HepG2 (cell line): ENCODE data around the gene RER1. TPM values are rescaled to one million over a fixed set of nuclear protein-coding genes. Genes with fewer than 3 reads are reported as not detected.
A peak's percentile ranks its signal among the peaks of the same experiment; 100 is the strongest.

Experiments used
- ATAC-seq: fragments of 200-7000 bp; cut with Tn5 transposase; 3 replicates; pipeline ENCODE4 v1.9.1; 2020; ENCODE audit warnings: mild to moderate bottlenecking, moderate library complexity
- BruUV-seq: library from RNA; stranded (reverse); fragments of 400-500 nt; replicated peaks from 2 replicates; lab custom pipeline; 2021; lab: Mats Ljungman, UMichigan
- CTCF ChIA-PET: fragments of 300-600 bp; formaldehyde crosslinking; extraction: SDS; loops from one replicate; lab custom pipeline; 2021; ENCODE audit warnings: low total read pairs, inconsistent platforms, low intra/inter-chr PET ratio; lab: Yijun Ruan, JAX
- POLR2A ChIA-PET: fragments of 350-600 bp; sonication (Branson Sonifier 250); formaldehyde crosslinking; loops from one replicate; lab custom pipeline; 2020; ENCODE audit warnings: antibody characterized with exemption, inconsistent platforms; lab: Yijun Ruan, JAX
- DNase-seq: peaks from one replicate; pipeline ENCODE4 v3.0.0-alpha.2; 2015; ENCODE audit warnings: low spot score
- FAIRE-seq: peaks from 3 replicates; lab custom pipeline; 2011; peaks lifted over from hg19 to GRCh38; lab: Jason Lieb, UNC
- H2AFZ ChIP-seq: one replicate; pipeline ENCODE4 v1.6.1; 2011; ENCODE audit warnings: low read length, inconsistent platforms
- H3K27ac ChIP-seq: fragments of 300-600 bp; 3 replicates; pipeline ENCODE4 v1.8.0; 2011; ENCODE audit warnings: mixed run types, mild to moderate bottlenecking, mixed read lengths, low read length, inconsistent platforms; ENCODE audit not compliant: insufficient read depth; ENCODE audit errors: extremely low read length
- H3K27me3 ChIP-seq, 2 experiments: fragments of 200-600 bp in 1 of 2; 2 replicates in 1 of 2; 3 replicates in 1 of 2; pipeline versions ENCODE4 v1.6.0 to v1.8.0; 2011; ENCODE audit warnings: low read length in 2 of 2, mild to moderate bottlenecking in 2 of 2, moderate library complexity in 2 of 2, inconsistent platforms in 1 of 2; ENCODE audit not compliant: insufficient read depth in 2 of 2, control insufficient read depth in 1 of 2
- H3K36me3 ChIP-seq, 2 experiments: fragments of 200-600 bp in 1 of 2; replicated peaks in 1 of 2; 2 replicates in 1 of 2; 3 replicates in 1 of 2; pipeline versions ENCODE4 v1.5.1 to v1.8.0; 2011; ENCODE audit warnings: low read length in 2 of 2, inconsistent platforms in 1 of 2; ENCODE audit not compliant: insufficient read depth in 2 of 2, control insufficient read depth in 1 of 2
- H3K4me1 ChIP-seq: 2 replicates; pipeline ENCODE4 v1.5.1; 2012; ENCODE audit warnings: low read length, inconsistent platforms; ENCODE audit not compliant: insufficient read depth
- H3K4me2 ChIP-seq: 2 replicates; pipeline ENCODE4 v1.6.0; 2011; ENCODE audit warnings: low read depth, low read length, inconsistent platforms
- H3K4me3 ChIP-seq, 3 experiments: fragments of 200-600 bp in 1 of 3; sonication (generic), shearing (Covaris generic) in 1 of 3; replicated peaks in 1 of 3; 2 replicates each; pipeline ENCODE4 v1.5.1; 2011 to 2016; ENCODE audit warnings: low read length in 3 of 3, inconsistent platforms in 2 of 3, low read depth in 2 of 3, mild to moderate bottlenecking in 2 of 3, control low read depth in 1 of 3, mixed read lengths in 1 of 3; ENCODE audit not compliant: insufficient read depth in 1 of 3
- H3K79me2 ChIP-seq: one replicate; pipeline ENCODE4 v1.6.1; 2011; ENCODE audit warnings: low read length, inconsistent platforms; ENCODE audit not compliant: insufficient read depth
- H3K9ac ChIP-seq: 2 replicates; pipeline ENCODE4 v1.6.0; 2011; ENCODE audit warnings: mild to moderate bottlenecking, low read depth, low read length, inconsistent platforms; ENCODE audit not compliant: insufficient read depth
- H3K9me3 ChIP-seq: 2 replicates; pipeline ENCODE4 v1.5.1; 2012; ENCODE audit warnings: mild to moderate bottlenecking, low read length
- H4K20me1 ChIP-seq: 2 replicates; pipeline ENCODE4 v1.6.0; 2011; ENCODE audit warnings: inconsistent platforms, mild to moderate bottlenecking, low read length, moderate library complexity; ENCODE audit not compliant: insufficient read depth
- AGO2 ChIP-seq: fragments of 200-400 bp; formaldehyde crosslinking; optimal IDR thresholded peaks from 2 replicates; pipeline ENCODE3; 2017; ENCODE audit warnings: mild to moderate bottlenecking, low read depth, low read length, moderate library complexity
- HNF1B ChIP-seq: sonication (generic); formaldehyde crosslinking; IDR thresholded peaks from 2 replicates; pipeline ENCODE4 v1.5.1; 2020; ENCODE audit warnings: mild to moderate bottlenecking, moderate library complexity, missing genetic modification reagents
- ZBTB40 ChIP-seq, 2 experiments: fragments of 450-650 bp in 1 of 2; sonication (generic) in 1 of 2; formaldehyde crosslinking in 1 of 2; IDR thresholded peaks; 2 replicates each; pipeline versions ENCODE4 v1.6.1 to v1.8.0; 2016 to 2022; ENCODE audit warnings: antibody characterized with exemption in 1 of 2, mild to moderate bottlenecking in 1 of 2, missing genetic modification reagents in 1 of 2
- ZNF782 ChIP-seq: sonication (generic); formaldehyde crosslinking; IDR thresholded peaks from 2 replicates; pipeline ENCODE4 v1.4.0; 2020; ENCODE audit warnings: missing genetic modification reagents, mild to moderate bottlenecking, borderline replicate concordance
- WGBS: methylation state at CpG from one replicate; pipeline ENCODE4 v1.1.6; 2017; ENCODE audit warnings: low lambda C conversion rate; 5-methylcytosine and 5-hydroxymethylcytosine counted together
- in situ Hi-C: cut with HindIII; loops from 2 replicates; pipeline ENCODE4 v1.10.0; 2017; ENCODE audit warnings: low pct_unique_long_range_greater_than_20kb; ENCODE audit not compliant: extremely low pct_ligation_motif_present
- intact Hi-C: fragments of 100-400 bp; cut with micrococcal nuclease; formaldehyde crosslinking; loops from one replicate; pipeline ENCODE4 v1.10.0; 2022; ENCODE audit not compliant: unreplicated experiment
- polyA plus RNA-seq, 8 experiments: library from polyadenylated mRNA; depleted of rRNA in 3 of 8; stranded (reverse) in 7 of 8; unstranded in 1 of 8; fragments of >200 nt; fragmentation: Illumina TruSeq in 4 of 8; extraction: Trizol in 4 of 8; gene quantifications; 2 replicates each; pipeline versions ENCODE4 v1.2.1 to v1.2.3, GENCODE V29; 2011 to 2016; ENCODE audit warnings: low read depth in 4 of 8, missing spikeins in 1 of 8, mixed read lengths in 1 of 8; ENCODE audit not compliant: insufficient read depth in 1 of 8
- total RNA-seq, 5 experiments: library from RNA; depleted of rRNA; stranded (reverse); fragments of >200 nt; fragmentation: Illumina TruSeq; extraction: Trizol; gene quantifications; 2 replicates each; pipeline ENCODE4 v1.2.3, GENCODE V29; 2016; ENCODE audit warnings: low read depth in 1 of 5
- TF ChIP-seq, protein P1 (sequence below): sonication (generic); formaldehyde crosslinking; IDR thresholded peaks from 2 replicates; pipeline ENCODE4 v1.4.0; 2020; ENCODE audit warnings: low read depth, mild to moderate bottlenecking, missing genetic modification reagents

Gene RER1
- total and polyA plus RNA-seq, 2 of the 13 experiments (the other 11 are each of a cell fraction or from before 2014, with no cell fraction given), result 128 to 164 TPM

- intact Hi-C loops, result no loop called here
Observed at GRCh38 chr1:2409745-2410144, 18.1 kb downstream of the RER1 start.

More at GRCh38 chr1:2409745-2410144, 18.1 kb downstream of the RER1 start:
- H3K4me3 ChIP-seq, result no peak overlapping the region
- peaks cover 17% of the 10 kb centered on the region for H3K79me2 ChIP-seq
- CTCF ChIA-PET, result no interaction called here
- H3K27ac ChIP-seq, result no peak overlapping the region
- POLR2A ChIA-PET, result no interaction called here
- peaks cover 30 to 50% of the 10 kb centered on the region in 2 experiments for H3K36me3 ChIP-seq
- no peaks in the 10 kb centered on the region for H4K20me1 ChIP-seq
- no peaks in the 10 kb centered on the region for H3K9me3 ChIP-seq
- no peak overlapping the region for H3K4me2 ChIP-seq
- FAIRE-seq, result no peak
- no peak overlapping the region for H3K9ac ChIP-seq
- no peak overlapping the region for H2AFZ ChIP-seq
- TF ChIP-seq, protein P1, sequence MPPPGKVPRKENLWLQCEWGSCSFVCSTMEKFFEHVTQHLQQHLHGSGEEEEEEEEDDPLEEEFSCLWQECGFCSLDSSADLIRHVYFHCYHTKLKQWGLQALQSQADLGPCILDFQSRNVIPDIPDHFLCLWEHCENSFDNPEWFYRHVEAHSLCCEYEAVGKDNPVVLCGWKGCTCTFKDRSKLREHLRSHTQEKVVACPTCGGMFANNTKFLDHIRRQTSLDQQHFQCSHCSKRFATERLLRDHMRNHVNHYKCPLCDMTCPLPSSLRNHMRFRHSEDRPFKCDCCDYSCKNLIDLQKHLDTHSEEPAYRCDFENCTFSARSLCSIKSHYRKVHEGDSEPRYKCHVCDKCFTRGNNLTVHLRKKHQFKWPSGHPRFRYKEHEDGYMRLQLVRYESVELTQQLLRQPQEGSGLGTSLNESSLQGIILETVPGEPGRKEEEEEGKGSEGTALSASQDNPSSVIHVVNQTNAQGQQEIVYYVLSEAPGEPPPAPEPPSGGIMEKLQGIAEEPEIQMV (CRISPR knock-in tag), result no peak
- no peak for TF ChIP-seq HNF1B
- TF ChIP-seq ZNF782 (CRISPR knock-in tag), result no peak
- TF ChIP-seq AGO2, result peak; percentile 58
- no peak for TF ChIP-seq ZBTB40 (IDR thresholded peaks at IDR 0.05)
- TF ChIP-seq ZBTB40 (CRISPR knock-in tag; IDR thresholded peaks at IDR 0.05), result no peak
- in situ Hi-C loops, result loop anchor here (5.0 kb wide), 1 partner anchor 138 kb away; no protein-coding TSS in a partner anchor
- ATAC-seq, result no peak
- no TSS peak for BruUV-seq
- no peak for DNase-seq
- H3K27me3 ChIP-seq, result no peaks in the 10 kb centered on the region
- WGBS, result 100% methylated on average over 6 of the region's 12 CpGs
- H3K4me1 ChIP-seq, result peaks cover 32% of the 10 kb centered on the region
